M059J (cell line): ENCODE data around the gene DENND4B. TPM values are rescaled to one million over a fixed set of nuclear protein-coding genes. Genes with fewer than 3 reads are reported as not detected.
A peak's percentile ranks its signal among the peaks of the same experiment; 100 is the strongest.
"Not testable (repeated sequence)": the region's sequence is repeated elsewhere in the genome, so short reads cannot be mapped to it uniquely, and the experiment has no call there.

Experiments used
- DNase-seq: peaks from one replicate; pipeline ENCODE4 v3.0.0-alpha.2; 2012; ENCODE audit warnings: low read depth
- total RNA-seq: library from RNA; depleted of rRNA; stranded (reverse); fragments of >200 nt; shearing (Covaris generic); gene quantifications from 2 replicates; pipeline ENCODE4 v1.2.3, GENCODE V29; 2014; rRNA removed

DENND4B gene
- total RNA-seq = 8.4 and 9.0 TPM in 2 replicates

- DNase-seq = peak; percentile 78
Measured at GRCh38 chr1:153946622-153947241, at the start of gene DENND4B. DENND4B (minus strand) TSS chr1:153946718; CDS start chr1:153944374, 2,344 bp downstream.

DNA sequence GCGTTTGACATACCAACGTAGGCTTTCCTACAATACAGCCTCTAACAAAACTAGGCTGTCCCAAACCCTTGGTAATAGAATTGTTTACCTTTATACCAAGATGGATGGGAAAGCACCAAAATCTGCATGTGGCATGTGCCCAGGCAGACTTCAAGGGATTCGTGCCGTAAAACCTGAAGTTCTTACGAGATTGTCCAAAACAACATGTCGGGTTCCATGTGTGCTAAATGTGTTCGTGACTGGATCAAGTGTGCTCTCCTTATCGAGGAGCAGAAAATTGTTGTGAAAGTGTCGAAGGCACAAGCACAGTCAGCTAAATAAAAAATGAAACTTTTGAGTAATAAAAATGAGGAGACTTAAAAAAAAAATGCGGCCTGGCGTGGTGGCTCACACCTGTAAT lies 49.1 kb upstream of the DENND4B start:
- DNase-seq = no peak

- no peak for DNase-seq
Measured at GRCh38 chr1:153995202-153995601, 48.7 kb upstream of the DENND4B start.

DNA sequence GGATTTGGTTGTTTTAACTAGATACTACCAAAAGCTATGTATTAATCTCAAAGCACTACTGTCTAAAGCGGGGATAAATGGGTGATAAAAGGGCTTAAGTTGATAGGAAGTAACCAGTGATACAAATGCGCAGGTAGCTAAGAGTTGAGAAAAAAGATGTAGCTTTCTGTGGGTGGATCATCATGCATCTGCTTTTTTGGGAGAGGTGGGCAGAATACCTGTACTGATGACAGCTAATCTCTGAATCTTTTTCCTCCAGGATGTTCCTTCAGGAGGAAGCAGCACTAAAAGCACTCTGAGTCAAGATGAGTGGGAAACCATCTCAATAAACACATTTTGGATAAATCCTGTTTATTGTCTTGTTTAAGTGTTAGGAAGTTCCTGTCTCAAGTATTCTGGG lies 45.3 kb upstream of the DENND4B start:
- DNase-seq = no peak

GRCh38 chr1:153991151-153991630 lies 44.7 kb upstream of the DENND4B start:
- no peak for DNase-seq

DNA sequence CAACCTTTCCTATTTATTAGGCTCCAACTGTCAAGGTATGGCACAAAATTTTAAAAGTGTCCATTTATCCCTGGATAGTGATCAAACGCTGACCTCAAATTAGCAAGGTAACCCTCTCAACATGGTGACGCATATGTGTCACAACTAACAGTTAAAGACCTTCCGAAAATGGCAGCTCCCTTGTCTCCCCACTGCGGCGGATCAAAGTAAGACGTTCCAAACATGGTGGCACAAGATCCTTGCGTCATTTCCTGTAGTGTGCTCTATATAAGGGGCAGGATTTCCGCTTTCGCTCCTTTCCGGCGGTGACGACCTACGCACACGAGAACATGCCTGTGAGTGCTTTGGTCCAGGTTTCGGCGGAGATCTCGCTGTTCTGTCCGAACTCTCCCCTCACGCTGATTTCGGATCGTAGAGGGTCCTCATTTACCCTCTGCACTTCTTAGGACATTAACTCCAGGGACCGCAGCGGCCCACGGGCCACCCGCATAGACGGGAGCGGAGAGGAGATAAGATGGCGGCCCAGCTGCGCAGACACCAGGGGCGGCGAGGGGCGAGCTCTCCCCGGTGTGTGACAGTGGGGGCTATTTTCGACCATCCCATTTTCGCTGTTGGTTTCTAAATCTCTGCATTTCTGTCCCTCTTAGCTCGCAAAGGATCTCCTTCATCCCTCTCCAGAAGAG lies 44.1 kb upstream of the DENND4B start, which contains the start of gene RPS27:
TSS of gene RPS27 (plus strand) at position 295 of the 683 bp plus-strand sequence. CDS start at position 330, 35 bp downstream.
- peak; percentile 98 for DNase-seq

DNA sequence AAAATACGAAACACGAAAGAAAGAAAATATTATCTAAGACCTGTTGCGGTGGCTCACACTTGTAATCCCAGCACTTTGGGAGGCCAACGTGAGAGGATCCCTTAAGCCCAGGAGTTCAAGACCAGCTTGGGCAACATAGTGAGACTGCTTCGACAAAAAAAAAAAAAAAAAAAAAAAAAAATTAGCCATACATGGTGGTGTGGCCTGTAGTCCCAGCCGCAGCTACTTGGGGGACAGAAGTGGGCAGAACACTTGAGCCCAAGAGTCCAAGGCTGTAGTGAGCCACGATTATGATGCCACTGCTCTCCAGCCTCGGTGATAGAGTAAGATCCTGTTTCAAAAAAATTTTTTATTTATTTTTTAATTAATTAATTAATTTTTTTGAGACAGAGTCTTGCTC lies 41.1 kb upstream of the DENND4B start:
- DNase-seq = no peak

GRCh38 chr1:153985941-153986761 lies 39.6 kb upstream of the DENND4B start, which contains the start of gene RAB13:
RAB13 (minus strand) TSS chr1:153986339; CDS start chr1:153986236, 103 bp downstream.
- peak; percentile 86 for DNase-seq

DNA sequence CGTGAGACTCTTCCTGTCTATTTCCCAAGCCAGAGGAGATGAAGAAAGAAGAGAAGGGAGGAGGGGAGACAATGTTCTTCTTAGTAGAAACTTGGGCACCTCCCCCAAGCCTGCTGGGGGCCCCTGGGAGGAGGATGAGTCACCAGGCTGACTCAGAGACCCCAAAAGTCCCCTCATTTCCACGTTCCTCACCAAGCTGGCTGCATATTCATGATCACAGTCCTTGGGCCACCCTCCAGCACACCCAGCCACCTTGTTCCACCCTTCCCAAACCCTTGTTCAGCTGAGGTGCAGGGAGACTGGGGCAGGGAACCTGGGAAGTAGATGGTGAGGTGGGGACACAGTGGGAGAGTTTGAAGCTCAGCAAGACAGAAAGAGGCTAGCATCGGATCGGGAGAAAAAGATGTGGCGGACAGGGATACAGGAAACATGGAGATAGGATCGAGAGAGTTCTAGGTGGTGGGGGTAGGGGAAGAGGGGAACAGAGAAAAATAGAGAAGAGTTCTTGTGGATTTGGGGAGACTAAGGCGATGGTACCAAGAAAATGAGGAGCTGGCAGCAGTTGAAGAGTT lies 38.9 kb upstream of the DENND4B start:
- peak; percentile 74 for DNase-seq

DNA sequence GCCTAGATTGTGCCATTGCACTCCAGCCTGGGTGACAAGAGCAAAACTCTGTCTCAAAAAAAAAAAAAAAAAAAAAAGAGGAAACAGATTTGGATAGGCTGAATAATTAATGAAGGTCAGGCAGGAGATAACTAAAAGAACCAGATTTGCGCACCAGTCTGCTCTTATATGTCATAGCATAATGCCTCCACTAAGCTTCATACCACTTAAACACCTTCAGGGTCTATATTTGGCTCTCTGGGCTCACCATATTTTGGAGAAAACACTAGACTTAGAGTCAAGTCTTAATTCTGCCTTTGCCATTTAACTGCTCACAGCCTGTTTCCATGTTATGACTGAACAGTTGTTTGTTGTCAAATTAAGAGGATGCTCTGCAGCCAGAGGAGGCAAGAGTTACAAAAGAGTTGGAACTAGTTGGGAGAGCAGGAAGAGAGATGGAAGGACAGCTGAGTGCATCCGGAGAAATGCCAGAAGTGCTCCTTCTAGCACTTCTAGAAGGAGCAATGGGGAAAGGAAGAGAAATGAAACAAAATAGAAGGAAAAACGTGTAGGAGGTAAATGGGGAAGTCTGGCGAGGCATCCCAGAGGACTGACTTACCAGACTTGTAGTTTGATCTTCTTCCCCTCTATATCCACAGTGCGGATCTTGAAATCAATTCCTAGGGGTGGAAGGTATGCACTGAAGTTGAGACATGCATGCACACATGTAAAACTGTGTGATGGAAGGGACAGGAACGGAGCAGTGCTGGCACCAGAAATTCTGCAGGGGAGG lies 37.8 kb upstream of the DENND4B start:
- DNase-seq = no peak

DNA sequence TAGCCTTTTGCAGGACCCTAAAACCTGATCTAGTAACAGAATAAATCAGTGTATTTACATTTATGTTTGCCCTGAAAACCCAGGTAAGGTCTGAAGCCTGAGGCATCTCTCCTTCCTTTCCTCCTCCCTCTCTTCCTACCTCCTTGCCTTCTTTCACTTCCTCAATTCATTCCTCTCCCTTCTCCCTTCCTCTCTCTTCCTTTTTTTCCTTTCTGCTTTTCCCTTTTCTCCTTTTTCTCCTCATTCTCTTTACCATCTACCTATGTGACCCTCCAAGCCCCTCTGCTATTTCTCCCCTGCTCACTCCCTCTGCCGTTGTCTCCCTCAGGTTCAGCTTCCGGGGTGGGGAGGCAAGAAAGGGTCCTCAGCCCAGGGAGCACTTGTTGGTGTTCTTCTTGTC lies 35.2 kb upstream of the DENND4B start:
- not testable (repeated sequence) for DNase-seq

DNA sequence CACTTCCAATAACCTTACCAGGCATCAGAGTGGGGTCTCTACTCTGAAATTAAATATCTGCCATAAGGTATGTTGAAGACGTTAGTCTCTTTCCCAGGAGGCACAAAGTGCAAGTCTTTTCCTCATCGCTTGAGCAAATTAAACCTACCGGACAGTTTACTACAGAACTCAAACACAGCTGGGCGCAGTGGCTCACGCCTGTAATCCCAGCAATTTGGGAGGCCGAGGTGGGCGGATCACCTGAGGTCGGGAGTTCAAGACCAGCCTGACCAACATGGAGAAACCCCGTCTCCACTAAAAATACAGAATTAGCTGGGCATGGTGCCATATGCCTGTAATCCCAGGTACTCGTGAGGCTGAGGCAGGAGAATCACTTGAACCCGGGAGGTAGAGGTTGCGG lies 32.6 kb upstream of the DENND4B start:
- not testable (repeated sequence) for DNase-seq

GRCh38 chr1:153978274-153978909 lies 31.9 kb upstream of the DENND4B start:
- no peak for DNase-seq

DNA sequence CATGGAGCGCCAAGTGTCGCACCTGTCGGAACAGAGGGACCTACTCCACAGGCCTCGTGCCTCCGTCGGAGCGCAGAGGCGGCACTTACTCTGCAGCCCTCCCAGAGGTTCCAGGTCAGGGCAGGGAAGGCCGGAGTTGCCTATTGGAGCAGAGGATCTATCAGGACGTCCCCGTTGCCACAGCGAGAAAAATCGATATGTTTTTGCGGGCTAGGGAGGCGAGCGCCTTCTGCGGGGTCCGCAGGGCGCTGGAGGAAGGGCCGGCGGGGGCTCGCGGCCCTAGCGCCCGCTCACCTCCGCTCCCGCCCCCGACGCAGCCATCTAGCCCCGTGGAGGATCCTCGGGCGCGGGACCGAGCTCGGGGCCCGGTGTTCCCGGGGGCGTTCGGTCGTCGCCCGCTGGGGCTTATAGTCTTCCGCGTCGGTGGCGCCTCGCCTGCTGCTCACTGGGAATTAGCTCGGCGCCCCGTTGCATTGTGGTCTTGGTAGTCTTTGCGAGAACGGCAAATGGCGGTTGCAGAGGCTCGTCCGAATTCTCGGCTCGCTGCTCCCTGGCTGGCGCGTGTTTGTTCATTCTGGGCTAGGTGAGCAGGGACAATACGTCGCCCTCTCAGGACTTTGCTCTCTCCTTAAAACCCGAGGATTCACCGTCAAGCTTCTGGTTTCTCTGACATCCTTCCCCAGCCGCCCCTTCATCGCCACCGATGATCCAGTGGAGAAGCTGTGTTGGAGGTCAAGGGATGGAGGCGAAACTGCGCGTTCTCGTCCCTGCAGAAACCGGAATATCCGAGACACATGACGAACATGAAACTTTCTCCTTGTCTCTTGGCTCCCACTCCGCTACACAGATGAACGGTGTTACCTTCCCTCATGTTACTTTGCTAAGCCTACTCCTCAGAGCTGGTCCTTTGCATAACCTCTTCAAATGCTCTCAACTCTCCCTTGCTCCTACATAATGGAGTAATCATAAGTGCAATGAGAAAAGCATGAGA lies 31.0 kb upstream of the DENND4B start, which contains the start of gene JTB:
TSS of gene JTB (minus strand) at position 425 of the 991 bp plus-strand sequence. CDS start at position 3, 422 bp downstream.
- DNase-seq = peak; percentile 87

DNA sequence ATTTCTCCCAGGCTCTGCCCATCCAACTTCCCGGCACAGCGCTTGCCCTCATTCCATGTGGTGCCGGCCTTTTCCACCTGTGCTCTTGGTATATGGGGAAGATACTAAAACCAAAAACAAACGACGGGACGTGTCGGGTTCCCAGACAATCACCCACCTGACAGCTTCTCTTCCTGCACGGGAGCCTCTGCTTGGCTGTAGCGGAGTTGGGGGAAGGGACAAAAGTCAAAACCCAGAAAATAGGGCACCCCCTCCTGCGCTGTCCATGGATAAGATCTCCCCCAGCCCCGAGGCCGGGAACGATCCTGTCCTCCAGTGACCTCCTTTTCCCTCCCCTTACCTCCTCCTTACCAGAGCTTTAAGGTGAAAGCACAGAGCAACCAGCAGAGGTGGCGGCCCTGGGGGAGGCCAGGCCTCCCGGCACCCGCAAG lies 30.3 kb upstream of the DENND4B start:
- no peak for DNase-seq

GRCh38 chr1:153973525-153973924 lies 27.0 kb upstream of the DENND4B start:
- DNase-seq = no peak

DNA sequence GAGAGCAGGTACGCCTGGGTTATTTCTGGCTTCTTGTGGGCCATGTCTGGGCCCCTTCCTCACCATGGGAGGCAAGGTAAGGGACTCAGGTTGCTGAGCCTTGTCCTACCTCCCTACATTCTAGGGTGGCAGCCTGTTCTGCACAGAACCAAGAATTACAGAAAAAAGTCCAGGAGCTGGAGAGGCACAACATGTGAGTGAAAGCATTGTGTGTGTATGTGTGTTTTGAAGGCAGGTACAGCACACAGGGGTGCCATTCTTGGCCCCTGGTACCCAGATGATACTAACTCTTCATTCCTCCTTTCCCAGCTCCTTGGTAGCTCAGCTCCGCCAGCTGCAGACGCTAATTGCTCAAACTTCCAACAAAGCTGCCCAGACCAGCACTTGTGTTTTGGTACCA lies 26.6 kb upstream of the DENND4B start:
- DNase-seq = no peak

DNA sequence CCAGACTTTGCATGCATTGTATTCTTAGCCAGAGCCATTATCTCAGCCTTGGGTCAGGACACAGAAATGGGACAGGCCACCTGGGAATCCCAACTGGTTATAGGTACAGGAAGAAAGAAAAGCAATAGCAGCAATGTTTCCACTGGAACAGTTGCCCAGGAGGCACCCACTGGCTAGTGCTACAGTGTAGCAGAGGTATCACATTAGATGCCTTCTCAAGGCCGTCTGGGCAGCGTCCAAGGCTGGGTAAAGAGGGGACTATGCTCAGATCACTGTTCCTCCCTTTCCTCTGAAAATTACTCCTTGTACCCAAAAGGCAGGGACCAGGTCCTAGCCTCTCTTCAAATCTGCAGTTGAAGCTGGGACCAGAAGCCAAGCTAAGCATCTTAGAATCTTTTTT lies 23.8 kb upstream of the DENND4B start:
- no peak for DNase-seq

DNA sequence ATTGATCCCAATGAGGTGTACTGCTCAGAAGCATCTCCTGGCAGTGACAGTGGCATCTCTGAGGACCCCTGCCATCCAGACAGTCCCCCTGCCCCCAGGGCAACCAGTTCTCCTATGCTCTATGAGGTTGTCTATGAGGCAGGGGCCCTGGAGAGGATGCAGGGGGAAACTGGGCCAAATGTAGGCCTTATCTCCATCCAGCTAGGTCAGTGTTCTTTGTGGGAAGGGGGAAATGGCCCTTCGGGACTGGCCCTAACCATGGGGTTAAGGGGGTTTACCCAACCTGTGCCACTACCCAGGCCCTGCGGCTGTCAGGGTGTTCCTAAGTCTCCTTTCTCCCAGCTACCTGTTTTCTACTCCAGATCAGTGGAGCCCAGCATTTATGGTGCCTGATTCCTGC lies 22.5 kb upstream of the DENND4B start:
- DNase-seq = no peak
